NCI-H510A (cell line): ENCODE measurements around the gene PVR.
"Not testable (repeated sequence)": the region's sequence is repeated elsewhere in the genome, so short reads cannot be mapped to it uniquely, and the experiment has no call there.

Experiments used
- DNase-seq: peaks from one replicate; lab custom pipeline; 2025; lab: John Stamatoyannopoulos, UW

PVR gene

GRCh38 chr19:44700547-44700946 is 56.8 kb downstream of the PVR start:
- no peak for DNase-seq

GRCh38 chr19:44701228-44701627 is 57.5 kb downstream of the PVR start:
- DNase-seq: no peak

GRCh38 chr19:44702551-44703176 is 59.0 kb downstream of the PVR start:
- no peak for DNase-seq

- no peak for DNase-seq
Observed at GRCh38 chr19:44703336-44704078, 59.8 kb downstream of the PVR start.

DNA sequence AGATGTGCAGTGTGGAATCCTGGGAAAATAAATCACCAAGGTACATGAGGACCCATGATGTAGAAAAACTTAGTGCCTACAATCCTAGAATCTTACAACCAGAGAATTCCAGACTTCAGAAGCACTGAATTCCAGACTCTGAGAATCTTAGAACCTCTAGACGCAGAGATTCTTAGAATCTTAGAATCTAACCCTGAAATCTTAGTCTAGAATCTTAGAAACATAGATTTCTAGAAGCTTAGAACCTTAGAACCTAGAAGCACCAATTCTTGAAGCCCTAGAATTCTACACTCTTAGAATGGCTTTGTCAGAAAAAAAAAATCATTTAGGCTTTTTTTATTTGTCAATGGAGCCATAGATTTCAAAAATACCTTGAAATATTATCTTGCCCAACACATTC is 61.3 kb downstream of the PVR start:
- no peak for DNase-seq

DNA sequence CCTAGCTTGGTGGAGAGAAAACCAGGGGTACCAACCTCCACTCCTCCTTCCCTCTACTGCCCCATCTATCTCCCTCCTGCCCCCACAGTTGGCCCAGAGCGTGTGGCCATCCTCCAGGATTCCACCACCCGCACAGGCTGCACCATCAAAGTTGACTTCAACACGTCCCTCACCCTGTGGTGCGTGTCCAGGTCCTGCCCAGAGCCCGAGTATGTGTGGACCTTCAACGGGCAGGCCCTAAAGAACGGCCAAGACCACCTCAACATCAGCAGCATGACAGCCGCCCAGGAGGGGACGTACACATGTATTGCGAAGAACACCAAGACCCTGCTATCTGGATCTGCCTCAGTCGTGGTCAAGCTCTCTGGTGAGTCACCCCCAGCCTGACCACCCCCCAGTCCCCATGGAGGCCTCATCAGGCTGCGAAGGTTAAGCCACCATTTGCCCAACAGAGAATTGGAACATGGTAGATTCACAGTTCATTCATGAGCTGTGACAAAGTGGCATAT is 61.8 kb downstream of the PVR start:
- no peak for DNase-seq

GRCh38 chr19:44706506-44707236 is 63.0 kb downstream of the PVR start:
- no peak for DNase-seq

- no peak for DNase-seq
Observed at GRCh38 chr19:44707794-44708193, 64.1 kb downstream of the PVR start.

DNA sequence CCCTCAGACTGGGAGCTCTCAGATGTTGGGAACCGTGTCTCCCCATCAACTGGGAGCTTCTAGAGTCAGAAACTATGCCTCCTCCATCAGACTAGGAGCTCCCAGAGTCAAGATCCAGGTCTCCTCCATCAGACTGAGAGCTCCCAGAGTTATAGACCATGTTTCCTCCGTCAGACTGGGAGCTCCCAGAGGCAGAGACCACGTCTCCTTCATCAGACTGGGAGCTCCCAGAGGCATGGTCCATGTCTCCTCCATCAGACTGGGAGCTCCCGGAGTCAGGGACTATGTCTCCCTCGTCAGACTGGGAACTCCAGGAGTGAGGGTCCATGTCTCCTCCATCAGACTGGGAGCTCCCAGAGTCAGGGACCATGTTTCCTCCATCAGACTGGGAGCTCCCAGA is 65.2 kb downstream of the PVR start:
- no peak for DNase-seq

GRCh38 chr19:44709434-44710266 is 65.9 kb downstream of the PVR start:
- DNase-seq: not testable (repeated sequence)

DNA sequence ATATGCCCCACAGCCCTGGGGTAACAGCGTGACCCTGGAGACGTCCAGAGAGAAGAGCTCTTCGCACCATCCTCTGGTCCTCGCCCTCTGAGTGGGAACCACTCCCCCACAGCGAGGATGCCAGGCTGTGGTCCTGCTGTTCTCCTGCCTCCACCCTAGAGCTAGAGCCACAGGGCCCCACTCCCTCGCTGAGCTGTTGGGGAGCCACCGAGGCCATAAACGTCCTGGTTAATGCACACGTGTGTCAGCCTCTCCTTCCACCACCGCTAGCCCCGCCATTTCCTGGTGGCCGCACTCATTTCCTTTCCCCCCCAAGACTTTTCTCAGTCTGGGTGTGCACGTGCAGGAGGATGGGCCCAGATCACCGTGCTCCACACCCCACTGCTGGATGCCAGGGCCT is 66.8 kb downstream of the PVR start:
- DNase-seq: no peak

- DNase-seq: no peak
Observed at GRCh38 chr19:44712864-44713515, 69.3 kb downstream of the PVR start.
